Activated T-cell treated with anti-CD3 and anti-CD28 coated beads for 1 hour (primary cell): ENCODE data around the gene AMH.
"Not testable (repeated sequence)": the region's sequence is repeated elsewhere in the genome, so short reads cannot be mapped to it uniquely, and the experiment has no call there.

Experiments used
- DNase-seq: peaks from one replicate; pipeline ENCODE4 v3.0.0-alpha.2; 2020; ENCODE audit warnings: low read depth

Gene AMH

DNA sequence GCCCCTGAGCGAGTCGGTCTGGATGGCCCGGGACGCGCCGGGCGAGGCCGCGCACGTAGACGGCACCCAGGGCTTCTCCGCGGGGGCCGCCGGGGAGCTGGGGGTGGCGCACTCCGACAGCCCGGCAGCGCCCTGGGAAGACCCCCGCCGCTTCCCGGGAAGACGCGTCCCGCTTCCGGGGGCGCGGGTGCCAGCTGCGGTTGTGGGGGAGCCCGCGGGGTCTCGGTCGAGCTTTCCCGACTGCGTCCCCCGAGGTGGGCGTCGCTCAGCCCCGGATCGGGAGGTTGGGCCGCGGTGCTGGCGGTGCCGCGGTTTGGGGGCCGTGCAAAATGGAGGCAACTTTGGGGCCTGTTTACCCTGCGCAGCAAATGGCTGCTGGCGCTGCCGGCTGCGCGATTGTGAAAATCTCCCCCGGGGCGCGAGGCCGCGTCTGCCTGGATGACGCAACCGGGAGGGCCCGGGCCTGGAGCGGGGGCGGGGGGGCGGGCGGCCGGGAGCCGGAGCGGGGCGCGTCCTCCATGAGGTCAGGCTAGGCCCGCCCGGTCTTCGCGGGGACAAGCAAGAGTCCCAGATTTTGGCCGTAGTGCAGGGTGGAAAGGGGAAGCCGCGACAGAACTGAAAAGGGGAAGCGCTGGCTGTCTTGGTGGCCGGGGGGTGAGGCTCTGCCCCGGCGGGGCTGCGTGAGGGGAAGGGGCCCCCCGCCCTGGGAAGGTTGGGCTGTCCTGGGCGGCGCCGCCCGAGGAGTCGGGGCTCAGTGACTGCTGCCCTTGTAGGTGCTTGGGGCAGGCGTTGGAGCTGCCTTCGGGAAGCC lies 21.5 kb downstream of the AMH start:
- peak; percentile 48 for DNase-seq

DNA sequence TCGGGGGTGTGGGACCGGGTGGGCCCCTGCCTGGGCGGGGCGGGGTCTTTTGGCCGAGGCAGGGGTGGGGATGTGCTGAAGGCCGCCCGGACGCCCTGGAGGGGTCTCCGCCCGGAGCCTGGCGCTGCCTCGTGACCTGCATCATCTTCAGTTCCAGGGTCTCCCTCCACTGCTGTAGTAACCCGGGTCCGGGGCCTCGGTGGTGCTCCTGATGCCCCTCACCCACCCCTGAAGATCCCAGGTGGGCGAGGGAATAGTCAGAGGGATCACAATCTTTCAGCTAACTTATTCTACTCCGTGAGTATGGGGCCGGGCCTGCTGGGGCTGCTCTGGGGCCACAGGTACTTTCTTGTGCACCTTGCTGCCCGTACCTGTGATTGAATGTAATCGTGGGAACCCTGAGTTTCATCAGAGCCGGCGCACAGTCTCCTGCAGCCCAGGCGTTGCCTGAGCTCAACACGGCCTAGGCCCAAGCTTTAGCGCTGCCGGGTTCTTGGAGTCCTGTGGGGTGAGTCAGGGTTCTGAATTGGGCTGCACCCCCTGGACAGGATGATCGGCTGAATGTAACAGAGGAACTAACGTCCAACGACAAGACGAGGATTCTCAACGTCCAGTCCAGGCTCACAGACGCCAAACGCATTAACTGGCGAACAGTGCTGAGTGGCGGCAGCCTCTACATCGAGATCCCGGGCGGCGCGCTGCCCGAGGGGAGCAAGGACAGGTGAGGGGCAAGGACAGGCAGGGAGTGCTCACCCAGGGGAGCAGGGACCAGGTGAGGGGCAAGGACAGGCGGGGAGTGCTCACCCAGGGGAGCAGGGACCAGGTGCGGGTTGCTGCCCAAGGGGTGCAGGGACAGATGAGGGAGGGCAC lies 22.3 kb downstream of the AMH start:
- DNase-seq = no peak

DNA sequence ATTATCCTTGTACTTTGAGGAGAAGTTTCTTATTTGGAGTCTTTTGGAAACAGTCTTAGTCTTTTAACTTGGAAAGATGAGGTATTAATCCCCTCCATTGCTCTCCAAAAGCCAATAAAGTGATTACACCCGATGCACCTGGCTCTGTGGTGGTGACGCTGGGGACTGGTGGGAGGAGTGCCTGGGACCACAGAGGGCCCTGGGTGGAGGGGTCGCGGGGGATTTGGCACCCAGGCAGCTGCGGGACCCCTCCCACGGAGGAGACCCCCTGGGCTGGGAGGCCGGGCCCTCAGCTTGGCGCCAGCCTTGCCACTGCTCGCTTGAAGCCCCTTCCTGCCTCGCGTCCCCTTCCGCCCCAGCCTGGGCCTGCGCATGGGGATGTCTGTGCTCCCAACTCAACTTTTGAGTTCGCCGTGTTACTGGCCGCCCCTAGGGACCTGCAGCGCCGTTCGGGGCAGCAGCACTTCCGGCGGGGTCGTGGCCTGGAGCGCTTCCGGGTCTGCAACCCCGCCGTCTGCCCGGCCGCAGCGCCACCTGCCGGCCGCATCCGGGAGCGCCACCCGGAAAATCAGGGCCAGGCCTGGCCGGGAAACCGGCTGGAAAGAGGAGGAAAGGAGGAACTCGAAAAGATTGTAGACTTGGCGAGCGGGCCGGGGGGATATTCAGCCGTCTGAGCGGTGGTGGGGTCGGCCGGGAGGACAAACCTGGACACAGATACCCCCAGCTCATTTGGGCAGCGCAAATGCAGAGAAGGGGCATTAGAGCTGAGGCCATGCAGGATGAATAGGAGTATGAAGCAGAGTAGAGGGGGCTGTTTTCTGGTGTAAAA lies 24.4 kb downstream of the AMH start:
- DNase-seq = peak; percentile 62

DNA sequence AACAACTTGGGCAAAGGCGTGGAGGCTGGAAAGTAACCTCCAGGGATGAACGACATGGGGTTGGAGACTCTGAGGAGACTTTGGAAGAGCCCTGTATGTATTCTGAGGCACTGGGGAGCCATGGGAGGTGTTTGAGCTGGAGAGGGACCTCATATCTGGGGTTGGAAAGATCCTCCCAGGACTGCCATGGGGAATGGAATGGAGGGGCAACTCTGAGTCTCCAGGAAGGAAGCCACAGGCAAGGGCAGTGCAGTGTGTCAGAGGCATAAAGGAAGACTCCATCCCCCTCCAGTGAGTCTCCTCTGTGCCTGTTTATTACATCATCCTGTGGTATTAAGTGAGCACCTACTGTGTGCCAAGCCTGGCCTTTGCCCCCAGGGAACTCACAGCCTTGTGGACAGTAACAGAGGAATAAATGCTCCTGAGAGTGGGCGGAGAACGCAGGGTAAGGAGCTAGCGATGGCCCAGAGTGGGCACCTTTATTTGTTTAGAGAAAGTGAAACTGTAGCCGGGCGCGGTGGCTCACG lies 25.1 kb downstream of the AMH start:
- DNase-seq = no peak

DNA sequence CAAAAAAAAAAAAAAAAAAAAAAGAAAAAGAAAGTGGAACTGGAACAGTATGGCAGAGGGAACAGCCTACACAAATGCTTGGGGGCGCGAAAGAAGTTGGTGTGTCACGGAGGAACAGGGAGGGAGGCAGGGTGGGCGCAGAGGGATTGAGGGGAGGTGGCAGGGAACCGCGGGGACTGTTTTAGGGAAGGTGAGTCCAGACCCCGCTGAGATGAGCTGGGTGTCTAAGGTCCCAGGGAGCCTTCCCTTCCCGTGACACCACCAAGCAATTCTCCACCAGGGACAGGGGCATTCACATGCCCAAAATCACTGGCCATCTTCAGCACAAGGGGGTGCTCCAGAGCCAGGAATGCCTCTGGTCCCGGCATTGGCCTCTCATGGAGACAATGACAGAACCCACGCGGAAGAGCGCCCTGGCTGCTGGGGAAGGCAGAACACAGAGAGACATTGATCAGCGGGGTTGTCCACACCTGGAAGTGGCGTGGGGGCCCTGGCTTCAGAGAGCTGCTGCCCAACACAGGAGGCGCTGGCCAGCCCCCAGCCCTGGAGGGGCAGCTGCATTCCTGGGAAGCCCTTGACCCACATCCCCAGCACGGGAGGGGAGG lies 25.9 kb downstream of the AMH start:
- DNase-seq = no peak

DNA sequence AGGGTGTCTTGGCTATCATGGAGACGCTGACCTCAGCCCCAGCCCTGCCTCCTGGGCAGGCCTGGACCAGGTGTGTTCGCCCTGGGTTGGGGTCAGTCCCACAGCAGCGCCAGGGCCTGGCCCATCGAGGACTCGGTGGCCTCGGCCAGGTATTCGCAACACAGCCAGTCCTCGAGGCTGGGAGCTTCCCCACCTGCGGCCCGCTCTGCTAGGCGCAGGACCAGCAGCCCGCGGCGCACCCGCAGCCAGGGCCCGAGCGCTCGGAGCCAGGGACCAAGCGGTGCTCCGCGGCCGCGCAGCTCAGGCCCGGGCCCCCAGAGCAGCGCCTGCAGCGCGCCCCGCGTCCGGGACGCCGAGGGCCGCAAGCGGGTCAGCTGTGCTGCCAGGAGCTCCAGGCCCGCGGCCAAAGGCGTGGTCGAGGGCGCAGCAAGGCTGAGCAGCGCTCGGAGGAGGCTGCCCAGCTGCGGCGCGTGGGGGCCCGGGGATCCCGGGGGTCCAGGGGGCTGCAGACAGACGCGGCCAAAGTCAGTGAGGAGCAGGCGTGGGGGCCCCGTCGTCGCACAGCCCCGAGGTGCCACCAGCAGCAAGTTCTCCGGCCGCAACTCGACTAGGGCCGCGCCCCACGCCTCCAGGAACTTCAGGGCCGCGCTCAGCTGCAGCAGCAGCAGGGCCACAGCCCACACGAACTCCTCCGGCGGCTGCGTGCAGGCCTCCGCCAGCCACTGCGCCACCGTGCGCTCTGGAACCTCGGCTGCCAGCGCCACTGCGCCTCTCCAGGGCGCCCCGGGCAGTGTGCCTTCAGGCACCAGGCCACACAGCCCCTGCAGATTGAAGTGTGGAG lies 26.7 kb downstream of the AMH start:
- no peak for DNase-seq

DNA sequence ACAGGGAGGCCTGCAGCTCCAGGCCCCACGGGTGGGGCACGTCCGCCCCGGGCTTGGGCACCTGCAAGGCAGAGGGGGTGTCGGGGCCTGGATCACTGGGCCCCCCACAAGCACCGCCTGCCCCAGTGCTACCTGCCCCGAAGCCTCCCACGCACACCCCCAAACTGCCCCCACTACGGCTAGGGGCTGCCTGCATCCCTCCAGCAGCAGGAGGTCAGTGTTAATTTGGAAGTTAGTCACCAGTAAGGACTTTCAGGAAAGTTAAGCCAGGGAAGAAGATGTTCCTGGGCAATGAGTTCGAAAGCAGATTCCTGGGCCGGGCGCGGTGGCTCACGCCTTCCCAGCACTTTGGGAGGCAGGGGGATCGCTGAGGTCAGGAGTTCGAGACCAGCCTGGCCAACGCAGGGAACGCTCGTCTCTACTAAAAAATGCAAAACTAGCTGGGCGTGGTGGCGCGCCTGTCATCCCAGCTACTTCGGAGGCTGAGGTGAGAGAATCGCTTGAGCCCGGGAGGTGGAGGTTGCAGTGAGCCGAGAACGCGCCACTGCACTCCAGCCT lies 27.4 kb downstream of the AMH start:
- DNase-seq = no peak

DNA sequence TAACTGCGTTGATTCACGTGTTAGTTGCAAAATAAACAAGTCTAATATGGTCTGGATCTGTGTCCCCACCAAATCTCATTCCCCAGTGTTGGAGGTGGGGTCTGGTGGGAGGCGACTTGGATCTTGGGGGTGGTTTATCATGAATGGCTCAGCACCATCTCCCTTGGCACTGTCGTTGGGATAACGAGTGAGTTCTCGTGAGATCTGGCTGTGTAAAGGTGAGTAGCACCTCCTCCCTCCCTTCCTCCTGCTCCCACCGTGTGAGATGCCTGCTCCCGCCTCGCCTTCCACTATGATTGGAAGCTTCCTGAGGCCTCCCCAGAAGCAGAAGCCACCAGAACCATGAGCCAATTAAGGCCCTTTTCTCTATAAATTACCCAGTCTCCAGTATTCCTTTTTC lies 28.0 kb downstream of the AMH start:
- no peak for DNase-seq

DNA sequence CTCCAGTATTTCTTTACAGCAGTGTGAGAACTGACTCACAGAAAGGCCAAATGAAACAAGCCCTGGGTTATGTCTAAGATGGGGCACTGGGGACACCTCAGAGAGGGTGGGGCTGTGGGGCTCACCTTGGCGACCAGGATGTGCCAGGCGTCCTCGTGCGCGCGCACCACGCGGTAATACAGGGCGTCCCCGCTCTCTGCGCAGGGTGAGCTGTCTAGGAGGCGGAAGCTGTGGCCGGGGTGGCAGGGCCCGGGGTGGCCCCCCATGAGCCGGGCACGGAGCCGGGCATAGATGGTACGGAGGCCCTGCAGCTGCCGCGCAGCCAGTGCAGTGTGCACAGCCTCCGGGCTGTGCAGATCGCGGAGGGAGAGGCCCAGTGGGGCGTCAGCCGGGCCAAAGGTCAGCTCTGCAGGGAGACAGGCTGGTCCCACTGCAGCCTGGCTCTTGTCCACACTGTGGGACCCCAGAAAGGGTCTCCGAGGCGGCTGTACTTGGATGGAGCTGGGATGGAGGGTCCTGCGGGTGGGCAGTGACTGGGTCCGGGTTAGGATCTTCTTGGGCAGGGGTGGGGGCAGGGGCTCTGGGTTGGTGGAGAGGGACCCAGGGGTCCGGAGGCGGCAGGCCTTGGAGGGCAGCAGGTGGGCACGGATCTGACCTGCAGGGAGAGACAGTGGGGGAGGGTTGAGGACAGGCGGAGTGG lies 29.5 kb downstream of the AMH start:
- no peak for DNase-seq

DNA sequence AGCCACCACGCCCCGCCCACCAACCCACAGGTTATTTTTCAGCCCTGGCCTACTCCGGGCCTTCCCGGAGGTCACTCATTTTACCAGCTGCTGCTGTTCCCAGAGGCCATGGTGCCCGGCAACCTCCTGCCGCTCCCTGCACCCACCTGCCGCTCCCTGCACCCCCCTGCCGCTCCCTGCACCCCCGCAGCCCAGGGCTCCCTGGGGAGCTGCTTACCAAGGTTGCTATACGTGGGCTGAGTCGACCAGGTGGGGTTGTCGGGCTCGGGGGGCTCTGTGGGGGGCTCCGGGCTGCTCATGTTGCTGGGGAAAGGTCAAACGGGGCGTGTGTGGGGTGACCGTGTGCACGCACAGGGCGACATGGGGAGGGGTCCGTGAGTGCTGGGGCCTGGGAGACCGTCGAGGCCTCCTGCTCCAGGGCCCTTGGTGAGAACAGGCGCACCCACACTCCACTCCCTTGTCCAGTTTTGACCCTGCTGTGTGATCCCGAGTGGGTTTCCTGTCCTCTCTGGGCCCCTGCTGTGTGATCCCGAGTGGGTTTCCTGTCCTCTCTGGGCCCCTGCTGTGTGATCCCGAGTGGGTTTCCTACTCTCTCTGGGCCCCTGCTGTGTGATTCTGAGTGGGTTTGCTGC lies 31.6 kb downstream of the AMH start:
- DNase-seq = no peak

DNA sequence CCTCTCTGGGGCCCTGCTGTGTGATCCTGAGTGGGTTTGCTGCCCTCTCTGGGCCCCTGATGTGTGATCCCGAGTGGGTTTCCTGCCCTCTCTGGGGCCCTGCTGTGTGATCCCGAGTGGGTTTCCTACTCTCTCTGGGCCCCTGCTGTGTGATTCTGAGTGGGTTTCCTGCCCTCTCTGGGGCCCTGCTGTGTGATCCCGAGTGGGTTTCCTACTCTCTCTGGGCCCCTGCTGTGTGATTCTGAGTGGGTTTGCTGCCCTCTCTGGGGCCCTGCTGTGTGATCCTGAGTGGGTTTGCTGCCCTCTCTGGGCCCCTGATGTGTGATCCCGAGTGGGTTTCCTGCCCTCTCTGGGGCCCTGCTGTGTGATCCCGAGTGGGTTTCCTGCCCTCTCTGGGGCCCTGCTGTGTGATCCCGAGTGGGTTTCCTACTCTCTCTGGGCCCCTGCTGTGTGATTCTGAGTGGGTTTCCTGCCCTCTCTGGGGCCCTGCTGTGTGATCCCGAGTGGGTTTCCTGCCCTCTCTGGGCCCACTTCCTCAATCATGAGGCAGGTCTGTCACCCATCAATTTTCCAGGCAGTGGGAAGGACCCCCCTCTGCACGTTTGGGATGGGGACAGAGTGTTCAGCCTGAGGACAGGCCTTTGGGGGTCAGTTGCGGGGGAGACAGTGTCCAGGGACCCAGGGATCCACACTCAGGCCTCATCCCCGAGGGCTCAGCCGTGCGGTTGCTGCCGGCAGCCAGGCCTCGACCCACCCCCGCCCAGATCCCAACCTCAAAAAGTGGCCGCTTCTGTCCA lies 32.3 kb downstream of the AMH start:
- DNase-seq = not testable (repeated sequence)

DNA sequence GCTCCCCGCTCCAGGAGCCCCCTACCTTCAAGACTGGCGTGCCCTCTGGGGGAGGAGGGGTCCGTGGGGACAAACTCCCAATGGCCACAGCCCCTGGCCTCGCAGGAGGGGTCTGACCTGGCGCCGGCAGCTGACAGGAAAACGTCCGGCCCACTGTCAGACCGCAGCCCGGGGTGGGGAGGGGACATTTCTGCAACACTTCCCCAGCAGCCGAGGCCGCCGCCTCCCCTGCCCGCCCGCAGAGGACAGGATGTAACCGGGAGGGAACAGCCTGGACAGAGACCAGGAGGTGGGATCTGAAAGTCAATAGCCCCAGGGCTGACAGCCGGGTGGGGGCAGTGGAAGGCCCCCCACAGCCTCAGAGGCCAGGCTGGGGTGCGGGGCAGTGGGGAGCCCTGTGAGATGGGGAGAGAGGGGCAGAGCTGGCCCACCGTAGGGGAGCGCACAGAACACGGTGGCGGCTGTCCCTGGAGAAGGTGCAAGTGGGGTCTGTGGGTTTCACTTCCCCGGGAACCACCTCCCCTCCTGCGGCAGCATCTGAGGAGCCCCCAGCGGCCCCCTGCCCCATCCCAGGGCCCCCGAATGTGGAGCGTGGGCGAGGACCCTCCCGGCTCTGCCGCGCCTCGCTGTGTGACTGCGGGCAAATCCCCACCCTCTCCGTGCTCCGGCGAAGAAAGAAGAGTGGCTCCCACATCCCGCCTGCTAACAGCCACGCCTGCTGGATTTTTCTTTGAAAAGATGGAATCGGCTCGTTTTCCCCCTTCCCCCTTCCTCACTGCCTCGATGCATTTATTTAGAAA lies 33.1 kb downstream of the AMH start, which contains the start of gene PEAK3:
Gene PEAK3 (minus strand): TSS at position 114 of the 800 bp plus-strand sequence. CDS start 1,244 bp downstream, outside the sequence.
- DNase-seq = no peak

DNA sequence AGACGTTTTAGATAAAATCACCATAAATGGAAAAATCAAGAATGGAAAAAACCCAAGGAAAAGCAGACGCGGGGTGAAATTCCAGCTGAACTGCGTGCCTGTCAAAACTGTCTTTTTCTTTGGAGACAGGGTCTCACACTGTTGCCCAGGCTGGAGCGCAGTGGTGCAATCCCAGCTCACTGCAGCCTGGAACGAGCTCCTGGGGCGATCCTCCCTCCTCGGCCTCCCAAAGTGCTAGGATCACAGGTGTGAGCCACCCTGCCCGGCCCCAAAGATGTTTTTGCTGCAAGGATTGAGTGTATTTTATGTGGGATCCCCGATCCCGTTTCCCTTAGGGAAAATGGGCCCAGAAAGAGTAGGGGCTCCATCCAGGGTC lies 33.7 kb downstream of the AMH start:
- no peak for DNase-seq

DNA sequence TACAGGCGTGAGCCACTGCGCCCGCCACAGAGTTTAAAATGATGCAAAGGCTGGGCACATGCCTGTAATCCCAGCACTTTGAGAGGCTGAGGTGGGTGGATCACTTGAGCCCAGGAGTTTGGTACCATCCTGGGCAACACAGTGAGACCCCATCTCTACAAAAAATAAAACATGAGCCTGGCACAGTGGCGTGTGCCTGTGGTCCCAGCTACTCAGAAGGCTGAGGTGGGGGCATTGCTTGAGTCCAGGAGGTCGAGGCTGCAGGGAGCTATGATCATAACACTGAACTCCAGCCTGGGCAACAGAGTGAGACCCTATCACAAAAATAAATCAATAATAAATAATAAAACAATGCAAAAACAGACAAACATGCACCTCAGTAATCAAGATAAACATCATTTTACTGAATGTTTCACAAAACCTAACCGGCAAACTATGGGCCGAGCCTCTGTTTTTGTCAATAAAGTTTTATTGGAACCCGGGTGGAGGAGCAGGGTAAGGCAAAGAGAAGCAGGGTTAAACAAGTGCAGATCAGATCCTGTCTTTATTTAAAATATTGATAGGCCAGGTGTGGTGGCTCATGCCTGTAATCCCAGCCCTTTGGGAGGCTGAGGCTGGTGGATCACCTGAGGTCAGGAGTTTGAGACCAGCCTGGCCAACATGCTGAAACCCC lies 34.8 kb downstream of the AMH start:
- no peak for DNase-seq

DNA sequence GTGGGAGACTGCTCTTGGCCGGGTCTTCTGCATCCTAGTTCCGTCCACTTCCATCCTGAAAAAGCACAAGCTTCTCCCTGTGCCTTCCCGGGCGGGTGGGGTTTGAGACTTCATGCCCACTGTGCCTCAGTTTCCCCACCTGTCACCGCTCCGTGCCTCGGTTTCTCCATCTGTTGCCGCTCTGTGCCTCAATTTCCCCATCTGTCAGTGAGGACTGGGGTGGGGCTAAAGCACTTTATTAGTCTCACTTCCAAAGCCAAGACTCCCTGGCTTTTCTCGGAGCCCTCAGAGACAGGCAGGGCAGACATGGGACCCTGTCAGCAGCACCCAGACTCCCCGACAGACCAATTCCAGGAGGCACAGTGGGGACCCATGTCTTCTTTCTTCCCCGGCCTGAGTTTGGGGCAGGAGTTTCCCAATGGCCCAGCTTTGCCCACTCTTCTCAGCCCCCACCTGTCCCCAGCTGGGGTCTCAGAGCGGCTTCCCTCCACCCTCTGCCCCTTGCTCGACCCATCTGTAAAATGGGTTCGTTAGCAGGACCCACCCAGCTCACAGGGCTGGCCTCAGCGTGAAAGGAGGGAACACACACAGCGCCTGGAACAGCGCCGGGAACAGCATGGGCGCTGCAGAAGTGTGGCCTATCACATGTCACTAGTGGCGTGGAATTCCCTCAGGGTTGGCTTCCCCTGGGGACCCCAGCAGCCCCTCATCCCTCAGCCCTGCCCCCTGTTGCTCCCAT lies 37.4 kb downstream of the AMH start:
- DNase-seq = no peak
